Fibroblast of peridontal ligament (primary cell): ENCODE results near the gene DDHD1.
"Not testable (repeated sequence)": the region's sequence is repeated elsewhere in the genome, so short reads cannot be mapped to it uniquely, and the experiment has no call there.

Source experiments
- DNase-seq: peaks from one replicate; pipeline ENCODE4 v3.0.0-alpha.2; 2010; ENCODE audit errors: extremely low read depth

Gene DDHD1

GRCh38 chr14:53152184-53152886, 788 bp downstream of the DDHD1 start:
- peak; percentile 33 for DNase-seq

- DNase-seq, result peak; percentile 51
Measured at GRCh38 chr14:53151523-53152183, 1.5 kb downstream of the DDHD1 start.

DNA sequence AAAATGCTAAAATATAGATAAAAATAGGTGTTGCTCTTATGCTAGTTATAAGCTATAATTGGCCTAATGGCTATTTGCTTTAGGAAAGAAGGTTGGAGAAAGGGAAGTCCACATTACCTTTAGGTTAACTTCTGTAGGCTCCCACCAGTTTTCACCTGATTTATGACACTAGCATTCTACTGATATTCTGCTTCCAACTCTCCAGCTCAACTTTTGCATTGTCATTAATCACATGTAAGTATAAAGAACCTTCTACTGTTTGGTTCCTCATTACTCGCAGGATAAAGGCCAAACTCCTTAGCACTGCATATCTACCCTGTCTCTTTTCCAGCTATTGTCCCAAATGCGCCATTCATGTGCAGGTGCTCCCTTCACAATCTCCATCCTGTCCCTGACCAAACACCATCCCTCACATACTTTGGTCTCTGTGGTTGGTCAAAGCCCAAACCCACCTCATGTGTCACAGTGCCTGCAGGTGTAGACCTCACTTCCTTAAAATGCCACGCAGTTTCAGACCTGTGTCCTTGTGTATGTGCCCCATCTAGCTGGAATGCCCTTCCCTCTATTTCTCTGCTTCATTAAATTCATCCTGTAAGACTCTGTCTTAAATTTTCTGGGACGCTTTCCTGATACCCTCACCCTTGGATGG, 3.3 kb downstream of the DDHD1 start:
- no peak for DNase-seq

- DNase-seq, result no peak
Measured at GRCh38 chr14:53148671-53149070, 4.5 kb downstream of the DDHD1 start.

DNA sequence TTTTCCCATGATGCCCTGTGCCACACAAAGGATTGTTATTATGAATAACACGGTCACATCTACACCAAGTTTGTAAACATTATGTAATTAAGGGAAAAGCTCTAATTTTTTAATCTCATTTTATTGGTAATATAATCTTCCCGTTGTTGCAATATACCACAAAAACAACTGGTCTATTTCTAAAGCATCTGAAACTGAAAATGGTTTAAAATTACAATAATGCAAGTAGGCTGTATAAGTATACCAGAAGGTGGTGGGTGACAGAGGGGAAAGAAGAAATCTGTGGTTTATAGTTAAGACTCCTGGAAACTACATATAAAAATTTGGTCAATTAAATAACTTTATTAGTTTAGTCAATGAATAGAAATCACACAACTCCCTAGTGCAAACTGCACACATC, 5.2 kb downstream of the DDHD1 start:
- DNase-seq, result no peak

- DNase-seq, result no peak
Measured at GRCh38 chr14:53147208-53147607, 5.9 kb downstream of the DDHD1 start.

- DNase-seq, result no peak
Measured at GRCh38 chr14:53146739-53147138, 6.4 kb downstream of the DDHD1 start.

- DNase-seq, result no peak
Measured at GRCh38 chr14:53144244-53144643, 8.9 kb downstream of the DDHD1 start.

GRCh38 chr14:53140585-53140984, 12.5 kb downstream of the DDHD1 start:
- no peak for DNase-seq

GRCh38 chr14:53137568-53138203, 15.4 kb downstream of the DDHD1 start:
- no peak for DNase-seq

DNA sequence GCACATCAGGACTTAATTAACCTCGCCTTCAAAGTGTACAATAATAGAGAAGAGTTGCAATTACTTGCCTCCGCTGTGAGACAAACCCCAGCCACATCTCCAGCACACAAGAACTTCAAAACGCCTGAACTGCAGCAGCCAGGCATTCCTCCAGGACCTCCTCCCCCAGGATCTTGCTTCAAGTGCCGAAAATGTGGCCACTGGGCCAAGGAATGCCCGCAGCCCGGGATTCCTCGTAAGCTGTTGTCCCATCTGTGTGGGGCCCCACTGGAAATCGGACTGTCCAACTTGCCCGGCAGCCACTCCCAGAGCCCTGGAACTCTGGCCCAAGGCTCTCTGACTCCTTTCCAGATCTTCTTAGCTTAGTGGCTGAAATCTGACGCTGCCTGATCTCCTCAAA, 22.6 kb downstream of the DDHD1 start:
- DNase-seq, result peak; percentile 54

GRCh38 chr14:53128303-53129028, 24.7 kb downstream of the DDHD1 start:
- no peak for DNase-seq

GRCh38 chr14:53127832-53128231, 25.3 kb downstream of the DDHD1 start:
- DNase-seq, result no peak

- no peak for DNase-seq
Measured at GRCh38 chr14:53127151-53127550, 26.0 kb downstream of the DDHD1 start.

- DNase-seq, result peak; percentile 52
Measured at GRCh38 chr14:53126731-53127130, 26.4 kb downstream of the DDHD1 start.

GRCh38 chr14:53124786-53125185, 28.3 kb downstream of the DDHD1 start:
- no peak for DNase-seq

DNA sequence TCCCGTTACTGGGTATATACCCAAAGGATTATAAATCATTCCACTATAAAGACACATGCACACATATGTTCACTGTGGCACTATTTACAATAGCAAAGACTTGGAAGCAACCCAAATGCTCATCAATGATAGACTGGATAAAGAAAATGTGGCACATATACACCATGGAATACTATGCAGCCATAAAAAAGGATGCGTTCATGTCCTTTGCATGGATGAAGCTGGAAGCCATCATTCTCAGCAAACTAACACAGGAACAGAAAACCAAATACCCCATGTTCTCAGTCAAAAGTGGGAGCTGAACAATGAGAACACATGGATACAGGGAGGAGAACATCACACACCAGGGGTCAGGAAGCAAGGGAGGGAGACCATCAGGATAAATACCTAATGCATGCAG, 31.7 kb downstream of the DDHD1 start:
- not testable (repeated sequence) for DNase-seq

GRCh38 chr14:53117479-53117878, 35.6 kb downstream of the DDHD1 start:
- DNase-seq, result not testable (repeated sequence)

- DNase-seq, result no peak
Measured at GRCh38 chr14:53113989-53114388, 39.1 kb downstream of the DDHD1 start.

GRCh38 chr14:53110096-53110495, 43.0 kb downstream of the DDHD1 start:
- no peak for DNase-seq

DNA sequence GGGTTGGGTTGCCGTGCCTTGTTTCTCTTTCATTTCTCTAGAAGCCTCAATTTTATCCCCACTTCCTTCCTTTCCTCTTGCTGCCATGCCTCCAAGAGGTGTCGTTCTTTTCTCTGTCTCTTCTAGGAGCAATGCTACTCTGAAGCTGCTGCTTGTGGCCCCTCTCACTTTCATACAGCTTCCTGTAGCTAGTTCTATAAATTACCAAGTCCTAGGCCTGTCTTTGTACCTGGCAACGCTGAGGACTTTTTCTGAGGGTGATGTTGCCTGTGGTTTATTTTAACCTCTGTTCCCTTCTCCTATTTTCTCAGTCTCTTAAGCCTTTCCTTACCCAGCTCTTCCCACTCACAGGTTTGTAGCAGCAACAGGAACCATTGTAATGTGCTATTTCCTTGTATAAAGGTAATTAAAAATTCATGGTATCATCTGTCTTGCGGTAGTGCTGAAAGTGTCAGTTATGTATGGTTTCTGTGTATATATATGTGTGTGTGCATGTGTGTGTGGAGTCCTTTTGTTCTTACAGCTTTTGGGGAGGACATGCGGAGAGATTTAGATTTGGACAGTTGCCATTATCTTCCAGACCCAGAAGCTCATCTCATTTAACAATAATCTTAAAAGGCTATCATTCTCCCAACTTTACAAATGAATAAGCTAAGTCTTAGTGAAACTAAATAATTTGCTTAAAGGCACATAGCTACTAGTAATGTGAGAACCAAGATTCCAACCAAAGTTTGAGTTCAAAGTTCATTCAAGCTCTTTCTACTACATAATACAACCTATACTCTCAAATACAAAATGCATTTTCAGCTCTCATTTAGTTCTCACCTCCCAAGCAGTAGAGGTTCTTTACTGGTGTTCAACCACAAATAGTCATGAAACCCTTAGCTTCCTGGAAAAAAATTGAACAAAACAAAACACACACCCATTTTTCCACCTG, 43.8 kb downstream of the DDHD1 start:
- DNase-seq, result peak; percentile 73
